ENCODE data around the gene ANXA11. TPM values are rescaled to one million over a fixed set of nuclear protein-coding genes. Genes with fewer than 3 reads are reported as not detected.

The ANXA11 gene
- total RNA-seq, 2 experiments from 2014 or later, result 153 to 159 TPM

GRCh38 chr10:80192553-80192952, 12.8 kb downstream of the ANXA11 start:
- TF ChIP-seq CTCF (IDR thresholded peaks at IDR 0.05), result no peak
- Histone ChIP-seq H3K27me3 (ENCODE audit: control insufficient read depth in 1 of 2, insufficient read depth in 2 of 2, low read length in 2 of 2) (no peaks in the 10 kb centered on the region), H3K36me3 (ENCODE audit: insufficient read depth, low read length) (peaks cover 12% of the 10 kb centered on the region), H3K27ac (ENCODE audit: low read depth in 1 of 2, low read length in 2 of 2) (peak overlapping the region in 1 of 2 donors; percentile 26), H3K9me3 (ENCODE audit: control insufficient read depth in 1 of 2, insufficient read depth in 1 of 2, low read length in 2 of 2) (no peaks in the 10 kb centered on the region), H3K4me3 (ENCODE audit: low read length) (no peak overlapping the region), H3K4me1 (ENCODE audit: insufficient read depth, low read length) (peaks cover 91% of the 10 kb centered on the region)
- no peak for ATAC-seq (ENCODE audit: poor library complexity)
- no peaks in the 10 kb centered on the region for H3K9me3 Mint-ChIP-seq
- intact Hi-C loops (cut with DNase I, micrococcal nuclease), result no loop called here
- peak overlapping the region; percentile 16 for H3K4me3 Mint-ChIP-seq
- H3K27ac Mint-ChIP-seq, result peak overlapping the region; percentile 94
- CTCF ChIA-PET, result no interaction called here
- peaks cover 42% of the 10 kb centered on the region for H3K36me3 Mint-ChIP-seq (ENCODE audit: low read depth)
- no peaks in the 10 kb centered on the region for H3K27me3 Mint-ChIP-seq
- peaks cover 84% of the 10 kb centered on the region for H3K4me1 Mint-ChIP-seq (ENCODE audit: low read depth)
- DNase-seq, result no peak
- POLR2A ChIA-PET, result interaction anchor here (0.6 to 1.7 kb wide), 2 partner anchors 11 to 380 kb away, joined by 3 to 7 read pairs; no protein-coding TSS in a partner anchor

- H3K9me3 Mint-ChIP-seq, result no peaks in the 10 kb centered on the region
- no peak for TF ChIP-seq CTCF (IDR thresholded peaks at IDR 0.05)
- CTCF ChIA-PET, result no interaction called here
These were observed 13.6 kb downstream of the ANXA11 start for GRCh38 chr10:80191589-80192270.

GRCh38 chr10:80188713-80189112, 16.6 kb downstream of the ANXA11 start:
- peak overlapping the region; percentile 91 for H3K27ac Mint-ChIP-seq
- no peak for DNase-seq
- ChIA-PET CTCF (interaction anchor here (1.9 to 2.0 kb wide), 2 partner anchors 15 to 44 kb away, joined by 7 to 15 read pairs; no protein-coding TSS in a partner anchor), POLR2A (interaction anchor here (1.8 to 3.2 kb wide), 6 partner anchors 9 to 45 kb away, joined by 8 to 218 read pairs (median 22); partner anchors contain the start of gene ANXA11)
- H3K36me3 Mint-ChIP-seq (ENCODE audit: low read depth), result peaks cover 27% of the 10 kb centered on the region
- H3K4me1 ChIP-seq (ENCODE audit: insufficient read depth, low read length), result peaks cover 83% of the 10 kb centered on the region
- H3K4me3 ChIP-seq (ENCODE audit: low read length), result no peak overlapping the region
- H3K36me3 ChIP-seq (ENCODE audit: insufficient read depth, low read length), result peaks cover 11% of the 10 kb centered on the region
- peaks cover 85% of the 10 kb centered on the region for H3K4me1 Mint-ChIP-seq (ENCODE audit: low read depth)
- H3K9me3 ChIP-seq (ENCODE audit: control insufficient read depth in 1 of 2, insufficient read depth in 1 of 2, low read length in 2 of 2), result no peaks in the 10 kb centered on the region
- H3K4me3 Mint-ChIP-seq, result peak overlapping the region; percentile 44
- H3K27me3 ChIP-seq (ENCODE audit: control insufficient read depth in 1 of 2, insufficient read depth in 2 of 2, low read length in 2 of 2), result no peaks in the 10 kb centered on the region
- no peak for ATAC-seq (ENCODE audit: poor library complexity)
- peak overlapping the region; percentile 84 to 85 for H3K27ac ChIP-seq (ENCODE audit: low read depth in 1 of 2, low read length in 2 of 2)
- no peaks in the 10 kb centered on the region for H3K27me3 Mint-ChIP-seq
- intact Hi-C loops (cut with DNase I, micrococcal nuclease), result loop anchor here (5.0 kb wide), 2 partner anchors 46 to 1886 kb away; no protein-coding TSS in a partner anchor
- H3K9me3 Mint-ChIP-seq, result no peaks in the 10 kb centered on the region
- no peak for TF ChIP-seq CTCF (IDR thresholded peaks at IDR 0.05)

More at GRCh38 chr10:80191589-80192270, 13.6 kb downstream of the ANXA11 start:
- DNase-seq (peak in 2 of 14 experiments; percentile 45 to 49), ATAC-seq (ENCODE audit: poor library complexity) (no peak)
- no peaks in the 10 kb centered on the region for H3K27me3 ChIP-seq (ENCODE audit: control insufficient read depth in 1 of 2, insufficient read depth in 2 of 2, low read length in 2 of 2)
- peaks cover 91% of the 10 kb centered on the region for H3K4me1 ChIP-seq (ENCODE audit: insufficient read depth, low read length)
- Mint-ChIP-seq H3K36me3 (ENCODE audit: low read depth) (peaks cover 46% of the 10 kb centered on the region), H3K4me1 (ENCODE audit: low read depth) (peaks cover 85% of the 10 kb centered on the region), H3K4me3 (peak overlapping the region; percentile 75), H3K27me3 (no peaks in the 10 kb centered on the region), H3K27ac (peak overlapping the region; percentile 94)
- H3K27ac ChIP-seq (ENCODE audit: low read depth in 1 of 2, low read length in 2 of 2), result peak overlapping the region; percentile 42 to 48
- no peaks in the 10 kb centered on the region for H3K9me3 ChIP-seq (ENCODE audit: control insufficient read depth in 1 of 2, insufficient read depth in 1 of 2, low read length in 2 of 2)
- H3K36me3 ChIP-seq (ENCODE audit: insufficient read depth, low read length), result peaks cover 12% of the 10 kb centered on the region
- intact Hi-C loops (cut with DNase I, micrococcal nuclease), result loop anchor here in 1 of 2 experiments (1.0 kb wide), 1 partner anchor 10 kb away; no protein-coding TSS in a partner anchor
- H3K4me3 ChIP-seq (ENCODE audit: low read length), result no peak overlapping the region
- POLR2A ChIA-PET, result interaction anchor here (1.7 to 1.8 kb wide), 2 partner anchors 9 to 12 kb away, joined by 4 to 7 read pairs; no protein-coding TSS in a partner anchor

Measured in CD4-positive, alpha-beta T cell (primary cell).